PFSK-1 (cell line): ENCODE measurements around the gene SPINK5.

Experiments used
- FOXP2 ChIP-seq: optimal IDR thresholded peaks from 2 replicates; pipeline ENCODE3; 2011; ENCODE audit warnings: borderline replicate concordance, control low read depth, inconsistent platforms; ENCODE audit not compliant: insufficient read depth; ENCODE audit errors: extremely low read length, extremely low read depth
- POLR2AphosphoS5 ChIP-seq: IDR thresholded peaks from 2 replicates; pipeline ENCODE4 v1.6.1; 2012; ENCODE audit warnings: low read depth, mild to moderate bottlenecking, control low read depth, low read length, moderate library complexity
- SIN3A ChIP-seq: IDR thresholded peaks from 2 replicates; pipeline ENCODE4 v1.6.1; 2012; ENCODE audit warnings: mild to moderate bottlenecking, low read length, moderate library complexity, borderline replicate concordance; ENCODE audit not compliant: insufficient read depth
- TAF1 ChIP-seq: IDR thresholded peaks from 2 replicates; pipeline ENCODE4 v1.6.1; 2012; ENCODE audit warnings: low read length, control low read depth, borderline replicate concordance; ENCODE audit not compliant: insufficient read depth
- TF ChIP-seq, protein P1 (sequence below), 2 experiments: IDR thresholded peaks; 2 replicates each; pipeline versions ENCODE4 v1.6.1 to v1.8.0; 2011 to 2012; ENCODE audit warnings: low read depth in 2 of 2, low read length in 2 of 2, control low read depth in 1 of 2, inconsistent platforms in 1 of 2, mild to moderate bottlenecking in 1 of 2, moderate library complexity in 1 of 2; ENCODE audit not compliant: insufficient read depth in 1 of 2

SPINK5 gene

DNA sequence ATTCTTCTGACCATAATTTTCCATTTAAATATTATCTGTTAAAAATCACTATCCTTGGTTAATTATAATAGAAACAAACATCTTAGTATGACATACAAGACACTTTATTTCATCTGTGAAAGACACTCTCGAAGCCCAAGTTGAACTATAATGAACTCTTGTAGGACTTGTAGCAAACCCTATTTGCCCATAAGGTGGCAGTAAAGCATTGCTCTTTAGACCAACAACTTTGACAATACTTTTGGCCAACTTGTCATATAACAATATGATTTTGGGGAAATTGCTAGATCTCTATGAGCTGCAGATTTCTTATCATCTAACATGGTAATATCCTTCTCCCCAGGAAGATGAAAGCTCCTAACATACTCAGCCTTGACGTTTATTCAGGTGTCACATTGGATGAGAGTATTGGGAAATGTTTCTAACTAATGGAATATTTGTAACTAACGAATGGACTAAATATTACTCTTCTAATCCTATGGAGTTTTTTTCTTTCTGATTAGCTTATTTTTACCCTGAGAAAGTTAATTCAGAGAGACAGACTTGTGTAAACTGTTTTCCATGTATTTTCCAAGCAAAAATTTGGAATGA, 115.5 kb downstream of the SPINK5 start:
- TF ChIP-seq POLR2AphosphoS5 (no peak), SIN3A (no peak)

DNA sequence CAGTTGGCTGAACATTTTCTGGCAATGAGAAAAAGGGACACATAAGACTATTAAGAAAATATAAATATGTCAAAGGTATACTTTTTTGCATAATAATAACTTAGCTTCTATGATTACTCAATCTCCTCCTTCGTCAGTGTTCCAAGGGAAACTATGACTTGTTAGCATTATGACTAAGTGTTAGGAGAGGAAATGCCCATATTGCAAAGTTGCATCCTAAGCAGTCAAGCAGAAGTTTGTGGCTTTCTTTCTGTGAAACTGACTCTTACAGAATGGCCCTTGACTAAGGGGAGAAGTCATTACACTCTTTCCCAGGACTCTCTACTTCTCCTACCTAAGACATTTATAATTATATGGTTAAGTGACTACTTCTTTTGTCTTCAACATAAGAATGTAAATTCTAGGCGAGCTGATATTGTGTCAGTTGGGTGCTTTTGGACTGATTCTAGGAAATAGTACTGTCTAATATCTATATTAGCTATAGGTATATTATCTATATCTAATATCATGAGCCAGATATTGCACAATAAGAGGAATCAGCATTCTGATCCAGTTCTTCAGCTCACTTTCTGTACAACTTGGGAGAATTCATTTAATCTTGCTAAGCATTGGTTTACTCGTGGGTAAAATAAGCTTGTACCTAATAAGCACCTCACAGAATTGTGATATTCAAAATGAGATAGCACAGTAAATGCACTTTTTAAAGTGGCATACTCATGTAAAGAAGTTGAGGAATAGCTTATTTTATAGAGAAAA, 122.6 kb downstream of the SPINK5 start:
- TF ChIP-seq SIN3A (no peak), TAF1 (no peak), FOXP2 (no peak), POLR2AphosphoS5 (no peak)
- TF ChIP-seq, protein P1, sequence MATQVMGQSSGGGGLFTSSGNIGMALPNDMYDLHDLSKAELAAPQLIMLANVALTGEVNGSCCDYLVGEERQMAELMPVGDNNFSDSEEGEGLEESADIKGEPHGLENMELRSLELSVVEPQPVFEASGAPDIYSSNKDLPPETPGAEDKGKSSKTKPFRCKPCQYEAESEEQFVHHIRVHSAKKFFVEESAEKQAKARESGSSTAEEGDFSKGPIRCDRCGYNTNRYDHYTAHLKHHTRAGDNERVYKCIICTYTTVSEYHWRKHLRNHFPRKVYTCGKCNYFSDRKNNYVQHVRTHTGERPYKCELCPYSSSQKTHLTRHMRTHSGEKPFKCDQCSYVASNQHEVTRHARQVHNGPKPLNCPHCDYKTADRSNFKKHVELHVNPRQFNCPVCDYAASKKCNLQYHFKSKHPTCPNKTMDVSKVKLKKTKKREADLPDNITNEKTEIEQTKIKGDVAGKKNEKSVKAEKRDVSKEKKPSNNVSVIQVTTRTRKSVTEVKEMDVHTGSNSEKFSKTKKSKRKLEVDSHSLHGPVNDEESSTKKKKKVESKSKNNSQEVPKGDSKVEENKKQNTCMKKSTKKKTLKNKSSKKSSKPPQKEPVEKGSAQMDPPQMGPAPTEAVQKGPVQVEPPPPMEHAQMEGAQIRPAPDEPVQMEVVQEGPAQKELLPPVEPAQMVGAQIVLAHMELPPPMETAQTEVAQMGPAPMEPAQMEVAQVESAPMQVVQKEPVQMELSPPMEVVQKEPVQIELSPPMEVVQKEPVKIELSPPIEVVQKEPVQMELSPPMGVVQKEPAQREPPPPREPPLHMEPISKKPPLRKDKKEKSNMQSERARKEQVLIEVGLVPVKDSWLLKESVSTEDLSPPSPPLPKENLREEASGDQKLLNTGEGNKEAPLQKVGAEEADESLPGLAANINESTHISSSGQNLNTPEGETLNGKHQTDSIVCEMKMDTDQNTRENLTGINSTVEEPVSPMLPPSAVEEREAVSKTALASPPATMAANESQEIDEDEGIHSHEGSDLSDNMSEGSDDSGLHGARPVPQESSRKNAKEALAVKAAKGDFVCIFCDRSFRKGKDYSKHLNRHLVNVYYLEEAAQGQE (IDR thresholded peaks at IDR 0.05; ENCODE audit: insufficient read depth in 1 of 2, low read depth in 2 of 2, low read length in 2 of 2) = no peak
